Activated CD4-positive, alpha-beta memory T cell treated with anti-CD3 and anti-CD28 coated beads, Interleukin-2, amount 10 ng/mL, durations not matched to agents 7 days and 5 days (primary cell): ENCODE measurements around the gene WDR83. TPM values are rescaled to one million over a fixed set of nuclear protein-coding genes. Genes with fewer than 3 reads are reported as not detected.
"Not testable (repeated sequence)": the region's sequence is repeated elsewhere in the genome, so short reads cannot be mapped to it uniquely, and the experiment has no call there.

Source experiments
- CTCF ChIA-PET: fragments of 350-600 bp; sonication (Branson Sonifier 250); formaldehyde crosslinking; loops from one replicate; lab custom pipeline; 2021; ENCODE audit warnings: antibody characterized with exemption, inconsistent platforms; lab: Charles Lee
- POLR2A ChIA-PET: fragments of 350-600 bp; sonication (Branson Sonifier 250); formaldehyde crosslinking; loops from one replicate; lab custom pipeline; 2021; ENCODE audit warnings: antibody characterized with exemption; lab: Charles Lee
- DNase-seq: peaks from one replicate; pipeline ENCODE4 v3.0.0-alpha.2; 2020
- H3K27ac Mint-ChIP-seq: one replicate; pipeline ENCODE4 v1.8.0; 2021; ENCODE audit warnings: mild to moderate bottlenecking, mixed read lengths
- H3K27me3 Mint-ChIP-seq: one replicate; pipeline ENCODE4 v1.8.0; 2021; ENCODE audit warnings: mixed read lengths
- H3K36me3 Mint-ChIP-seq: one replicate; pipeline ENCODE4 v1.8.0; 2021; ENCODE audit warnings: low read depth, mixed read lengths
- H3K4me1 Mint-ChIP-seq: one replicate; pipeline ENCODE4 v1.8.0; 2021; ENCODE audit warnings: mixed read lengths
- H3K4me3 Mint-ChIP-seq: one replicate; pipeline ENCODE4 v1.8.0; 2021; ENCODE audit warnings: mild to moderate bottlenecking, mixed read lengths
- H3K9me3 Mint-ChIP-seq: one replicate; pipeline ENCODE4 v1.8.0; 2021; ENCODE audit warnings: mixed read lengths
- total RNA-seq, 2 experiments: library from RNA; stranded (reverse); gene quantifications; one replicate each; pipeline ENCODE4 v1.2.3, GENCODE V29; 2021

WDR83 gene
- total RNA-seq, 2 experiments from 2014 or later, result 16.9 to 21.3 TPM

GRCh38 chr19:12692960-12693359, 26.4 kb downstream of the WDR83 start:
- DNase-seq, result no peak
- ChIA-PET CTCF (no interaction called here), POLR2A (interaction anchor here (0.7 to 1.0 kb wide), 2 partner anchors 11 to 41 kb away, joined by 3 read pairs; partner anchors contain the start of gene TRIR)
- Mint-ChIP-seq H3K4me1 (peaks cover 21% of the 10 kb centered on the region), H3K27me3 (no peaks in the 10 kb centered on the region), H3K4me3 (no peak overlapping the region), H3K36me3 (peaks cover 4% of the 10 kb centered on the region), H3K9me3 (no peaks in the 10 kb centered on the region), H3K27ac (no peak overlapping the region)

- CTCF ChIA-PET, result interaction anchor here (1.2 to 3.2 kb wide), 2 partner anchors 17 to 37 kb away, joined by 3 to 12 read pairs; no protein-coding TSS in a partner anchor
- Mint-ChIP-seq H3K27ac (no peak overlapping the region), H3K4me3 (peak overlapping the region; percentile 89), H3K27me3 (no peaks in the 10 kb centered on the region), H3K36me3 (peaks cover 10% of the 10 kb centered on the region), H3K4me1 (peaks cover 24% of the 10 kb centered on the region), H3K9me3 (no peaks in the 10 kb centered on the region)
- POLR2A ChIA-PET, result interaction anchor here (1.1 to 3.7 kb wide), 3 partner anchors 26 to 37 kb away, joined by 3 to 27 read pairs (median 6); partner anchors contain the start of gene TNPO2
- no peak for DNase-seq
These were observed 28.0 kb downstream of the WDR83 start for GRCh38 chr19:12694641-12695040.

GRCh38 chr19:12695096-12695495, 28.5 kb downstream of the WDR83 start:
- DNase-seq, result peak; percentile 26
- ChIA-PET POLR2A (interaction anchor here (1.1 to 3.7 kb wide), 6 partner anchors 13 to 36 kb away, joined by 3 to 27 read pairs (median 10); partner anchors contain the start of genes DHPS and TNPO2), CTCF (interaction anchor here (1.2 to 3.2 kb wide), 2 partner anchors 18 to 36 kb away, joined by 3 to 12 read pairs; no protein-coding TSS in a partner anchor)
- H3K4me1 Mint-ChIP-seq, result peaks cover 24% of the 10 kb centered on the region
- H3K36me3 Mint-ChIP-seq, result peaks cover 10% of the 10 kb centered on the region
- peak overlapping the region; percentile 89 for H3K4me3 Mint-ChIP-seq
- H3K27ac Mint-ChIP-seq, result peak overlapping the region; percentile 16
- no peaks in the 10 kb centered on the region for H3K27me3 Mint-ChIP-seq
- H3K9me3 Mint-ChIP-seq, result no peaks in the 10 kb centered on the region

DNA sequence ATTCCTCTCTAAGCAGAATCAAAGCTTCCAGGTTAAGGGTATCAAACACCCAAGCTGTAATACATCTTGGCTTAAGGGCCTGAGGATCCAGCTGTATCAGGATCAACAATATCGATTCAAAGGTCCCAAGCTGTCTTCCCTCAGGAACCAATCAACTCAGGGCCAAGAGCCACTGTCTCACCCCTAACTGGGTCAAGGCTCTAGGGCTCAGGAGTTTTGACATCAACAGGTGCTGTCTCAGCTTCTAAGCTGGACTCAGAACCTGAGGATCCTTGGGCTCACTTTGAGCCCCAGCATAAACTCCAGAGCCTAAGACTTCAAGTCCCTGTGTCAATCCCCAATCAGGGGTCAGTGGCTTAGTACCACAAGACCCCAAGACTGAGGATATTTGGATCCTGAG, 28.9 kb downstream of the WDR83 start:
- POLR2A ChIA-PET, result interaction anchor here (1.0 to 3.7 kb wide), 8 partner anchors 12 to 42 kb away, joined by 4 to 27 read pairs (median 8); partner anchors contain the start of genes DHPS, GET3 and TNPO2
- H3K36me3 Mint-ChIP-seq, result peaks cover 10% of the 10 kb centered on the region
- peak overlapping the region; percentile 89 for H3K4me3 Mint-ChIP-seq
- H3K27ac Mint-ChIP-seq, result peak overlapping the region; percentile 16
- no peak for DNase-seq
- no peaks in the 10 kb centered on the region for H3K27me3 Mint-ChIP-seq
- H3K4me1 Mint-ChIP-seq, result peaks cover 24% of the 10 kb centered on the region
- CTCF ChIA-PET, result interaction anchor here (1.2 to 3.2 kb wide), 2 partner anchors 18 to 24 kb away, joined by 3 to 12 read pairs; no protein-coding TSS in a partner anchor
- no peaks in the 10 kb centered on the region for H3K9me3 Mint-ChIP-seq

DNA sequence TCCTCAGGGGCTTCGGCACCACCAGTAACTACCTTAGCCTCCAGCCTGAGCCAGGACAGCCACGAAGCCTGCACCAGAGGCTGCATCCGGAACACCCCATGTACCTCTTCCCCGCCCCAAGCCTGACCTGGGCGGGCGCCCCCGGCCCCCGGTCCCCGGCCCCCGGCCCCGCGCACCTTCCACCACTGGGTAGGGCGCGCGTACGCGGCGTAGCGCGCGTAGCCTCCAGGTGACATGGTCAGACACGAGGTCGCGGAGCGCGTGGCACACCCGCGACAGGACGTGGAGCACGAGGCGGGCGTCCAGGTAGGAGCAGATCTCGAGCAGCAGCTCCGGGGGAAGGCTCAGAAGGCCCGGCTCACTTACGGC, 29.4 kb downstream of the WDR83 start:
- CTCF ChIA-PET, result interaction anchor here (0.8 to 3.2 kb wide), 7 partner anchors 14 to 128 kb away, joined by 3 to 12 read pairs (median 4); partner anchors contain the start of gene DHPS
- POLR2A ChIA-PET, result interaction anchor here (0.6 to 3.7 kb wide), 17 partner anchors 11 to 242 kb away, joined by 3 to 27 read pairs (median 6); partner anchors contain the start of genes CALR, DHPS, GET3 and TNPO2
- Mint-ChIP-seq H3K4me1 (peaks cover 24% of the 10 kb centered on the region), H3K36me3 (peaks cover 14% of the 10 kb centered on the region), H3K27me3 (no peaks in the 10 kb centered on the region), H3K27ac (peak overlapping the region; percentile 95), H3K9me3 (no peaks in the 10 kb centered on the region), H3K4me3 (peak overlapping the region; percentile 89)
- DNase-seq, result no peak

GRCh38 chr19:12696366-12697335, 30.0 kb downstream of the WDR83 start, which contains the start of gene FBXW9:
TSS of gene FBXW9 (minus strand) at chr19:12696631. CDS start at chr19:12696581, 50 bp downstream.
- peaks cover 18% of the 10 kb centered on the region for H3K36me3 Mint-ChIP-seq
- peaks cover 24% of the 10 kb centered on the region for H3K4me1 Mint-ChIP-seq
- POLR2A ChIA-PET, result interaction anchor here (0.6 to 3.7 kb wide), 20 partner anchors 10 to 772 kb away, joined by 3 to 27 read pairs (median 4); partner anchors contain the start of genes CALR, DHPS, FARSA and GCDH
- DNase-seq, result peak; percentile 97
- H3K27ac Mint-ChIP-seq, result peak within 1 kb of the TSS; percentile 95
- H3K4me3 Mint-ChIP-seq, result peak within 1 kb of the TSS; percentile 89
- CTCF ChIA-PET, result interaction anchor here (0.6 to 3.2 kb wide), 13 partner anchors 15 to 1273 kb away, joined by 3 to 12 read pairs (median 4); partner anchors contain the start of gene DHPS
- no peaks in the 10 kb centered on the region for H3K27me3 Mint-ChIP-seq
- H3K9me3 Mint-ChIP-seq, result no peaks in the 10 kb centered on the region

GRCh38 chr19:12697425-12697824, 30.8 kb downstream of the WDR83 start:
- H3K27me3 Mint-ChIP-seq, H3K9me3 Mint-ChIP-seq, DNase-seq: not testable (repeated sequence)
- H3K36me3 Mint-ChIP-seq, result peaks cover 22% of the 10 kb centered on the region
- H3K27ac Mint-ChIP-seq, result peak overlapping the region; percentile 21
- ChIA-PET POLR2A (interaction anchor here (0.7 to 3.7 kb wide), 12 partner anchors 12 to 773 kb away, joined by 3 to 27 read pairs (median 6); partner anchors contain the start of genes CALR, DHPS, FARSA and GET3), CTCF (interaction anchor here (0.6 to 3.2 kb wide), 5 partner anchors 20 to 1273 kb away, joined by 3 to 12 read pairs (median 5); no protein-coding TSS in a partner anchor)
- H3K4me3 Mint-ChIP-seq, result peak overlapping the region; percentile 24
- H3K4me1 Mint-ChIP-seq, result peaks cover 24% of the 10 kb centered on the region

GRCh38 chr19:12698138-12698537, 31.5 kb downstream of the WDR83 start:
- Mint-ChIP-seq H3K36me3 (peaks cover 29% of the 10 kb centered on the region), H3K9me3 (no peaks in the 10 kb centered on the region), H3K4me3 (peak overlapping the region; percentile 54), H3K27ac (peak overlapping the region; percentile 38), H3K4me1 (peaks cover 24% of the 10 kb centered on the region), H3K27me3 (no peaks in the 10 kb centered on the region)
- no peak for DNase-seq
- ChIA-PET CTCF (interaction anchor here (3.2 kb wide), 1 partner anchor 21 kb away, joined by 12 read pairs; no protein-coding TSS in a partner anchor), POLR2A (interaction anchor here (1.5 to 3.7 kb wide), 2 partner anchors 25 to 98 kb away, joined by 4 to 27 read pairs; partner anchors contain the start of gene TNPO2)

- Mint-ChIP-seq H3K27me3 (no peaks in the 10 kb centered on the region), H3K36me3 (peaks cover 53% of the 10 kb centered on the region), H3K4me3 (no peak overlapping the region), H3K9me3 (no peaks in the 10 kb centered on the region), H3K27ac (no peak overlapping the region), H3K4me1 (peaks cover 4% of the 10 kb centered on the region)
- ChIA-PET CTCF (interaction anchor here (1.1 kb wide), 1 partner anchor 56 kb away, joined by 3 read pairs; no protein-coding TSS in a partner anchor), POLR2A (no interaction called here)
- DNase-seq, result no peak
These were observed 35.1 kb downstream of the WDR83 start for GRCh38 chr19:12701596-12702282.

- DNase-seq, result no peak
- ChIA-PET POLR2A (interaction anchor here (0.6 kb wide), 1 partner anchor 9 kb away, joined by 3 read pairs; no protein-coding TSS in a partner anchor), CTCF (no interaction called here)
- no peaks in the 10 kb centered on the region for H3K9me3 Mint-ChIP-seq
- H3K4me3 Mint-ChIP-seq, result no peak overlapping the region
- peaks cover 52% of the 10 kb centered on the region for H3K36me3 Mint-ChIP-seq
- peaks cover 2% of the 10 kb centered on the region for H3K4me1 Mint-ChIP-seq
- no peaks in the 10 kb centered on the region for H3K27me3 Mint-ChIP-seq
- H3K27ac Mint-ChIP-seq, result no peak overlapping the region
These were observed 36.4 kb downstream of the WDR83 start for GRCh38 chr19:12703046-12703445.

DNA sequence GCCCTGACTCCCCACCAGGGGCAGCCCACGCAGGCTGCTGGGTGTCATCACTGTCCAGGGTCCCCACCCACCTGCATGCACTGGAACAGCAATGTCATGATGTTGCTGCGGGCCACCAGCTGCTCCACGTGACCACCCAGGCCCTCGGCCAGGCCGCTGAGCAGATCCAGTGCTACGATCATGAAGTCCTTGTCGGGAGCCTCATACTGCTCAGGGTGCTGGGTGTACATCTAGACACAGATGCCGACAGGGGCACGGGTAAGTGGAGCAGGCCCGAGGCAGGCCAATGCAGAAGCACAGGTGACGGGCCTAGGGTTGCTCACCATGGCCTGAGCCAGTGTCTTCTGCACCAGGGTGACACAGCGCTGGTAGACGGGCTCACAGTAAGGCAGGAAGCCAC, 38.6 kb downstream of the WDR83 start:
- no peaks in the 10 kb centered on the region for H3K27me3 Mint-ChIP-seq
- H3K9me3 Mint-ChIP-seq, result no peaks in the 10 kb centered on the region
- DNase-seq, result no peak
- H3K4me1 Mint-ChIP-seq, result no peaks in the 10 kb centered on the region
- CTCF ChIA-PET, result no interaction called here
- peaks cover 56% of the 10 kb centered on the region for H3K36me3 Mint-ChIP-seq
- POLR2A ChIA-PET, result no interaction called here
- no peak overlapping the region for H3K27ac Mint-ChIP-seq
- no peak overlapping the region for H3K4me3 Mint-ChIP-seq
